Upper lobe of left lung (tissue), 6 donors: ENCODE results near the gene MED13. TPM values are rescaled to one million over a fixed set of nuclear protein-coding genes. Genes with fewer than 3 reads are reported as not detected.

ENCODE experiments used
- ATAC-seq, 2 donors: fragments of 200-7000 bp; cut with Tn5 transposase; one replicate each; pipeline ENCODE4 v1.9.1; 2022; ENCODE audit warnings: mild to moderate bottlenecking in 2 of 2, moderate library complexity in 2 of 2; ENCODE audit not compliant: low FRiP score in 2 of 2
- DNase-seq, 2 donors: peaks; one replicate each; pipeline ENCODE4 v3.0.0-alpha.2; 2019 to 2020
- H3K27ac ChIP-seq, 4 donors: fragments of 200-600 bp; sonication (generic); one replicate each; pipeline ENCODE4 v1.5.1; 2016 to 2019
- H3K27me3 ChIP-seq, 4 donors: fragments of 200-600 bp; sonication (generic); one replicate each; pipeline ENCODE4 v1.5.1; 2017 to 2019
- H3K36me3 ChIP-seq, 4 donors: fragments of 200-600 bp; sonication (generic); one replicate each; pipeline ENCODE4 v1.5.1; 2016 to 2019
- H3K4me1 ChIP-seq, 4 donors: fragments of 200-600 bp; sonication (generic); one replicate each; pipeline ENCODE4 v1.5.1; 2018 to 2019
- H3K4me3 ChIP-seq, 4 donors: fragments of 200-600 bp; sonication (generic); one replicate each; pipeline ENCODE4 v1.5.1; 2017 to 2019; ENCODE audit warnings: mild to moderate bottlenecking in 2 of 4, moderate library complexity in 1 of 4
- H3K9me3 ChIP-seq, 4 donors: fragments of 200-600 bp; sonication (generic); one replicate each; pipeline ENCODE4 v1.5.1; 2018 to 2019
- EP300 ChIP-seq, 4 donors: sonication (generic); formaldehyde crosslinking; IDR thresholded peaks; one replicate each; pipeline ENCODE4 v1.5.1; 2017; ENCODE audit warnings: antibody characterized with exemption in 4 of 4, control low read depth in 2 of 4
- POLR2A ChIP-seq, 4 donors: fragments of 450-650 bp; IDR thresholded peaks; one replicate each; pipeline ENCODE4 v1.5.1; 2016 to 2017; ENCODE audit warnings: antibody characterized with exemption in 4 of 4, mild to moderate bottlenecking in 2 of 4
- POLR2AphosphoS5 ChIP-seq, 2 donors: sonication (generic); formaldehyde crosslinking; IDR thresholded peaks; one replicate each; pipeline ENCODE4 v1.5.1; 2017; ENCODE audit warnings: antibody characterized with exemption in 2 of 2
- WGBS, 2 donors: methylation state at CpG; one replicate each; pipeline ENCODE4 v1.1.5; 2017 to 2018; 5-methylcytosine and 5-hydroxymethylcytosine counted together
- total RNA-seq, 6 donors: library from RNA; depleted of rRNA in 4 of 6; stranded (reverse); fragments of >200 nt in 4 of 6; gene quantifications; one replicate each; pipeline versions ENCODE4 v1.1.0 to v1.2.1, GENCODE V29; 2016 to 2021
- TF ChIP-seq, protein P1 (sequence below), 6 experiments: fragments of 450-650 bp in 4 of 6; fragments of 200-600 bp in 2 of 6; sonication (generic) in 2 of 6; IDR thresholded peaks; one replicate each; pipeline ENCODE4 v1.5.1; 2016 to 2019; ENCODE audit warnings: antibody characterized with exemption in 6 of 6
- donor health status: DM: no; HTN: no; CAD: no; lungs with moderate emphysema.
- donor health status: DM: no; HTN: yes; CAD: no; lungs with severe emphysema.

Gene MED13
- total RNA-seq, 6 donors from 2014 or later: 52.7 to 109 (median 71.3) TPM

- ATAC-seq: no peak
- Histone ChIP-seq H3K9me3 (no peaks in the 10 kb centered on the region), H3K4me1 (peaks cover 6 to 22% (median 13%) of the 10 kb centered on the region in 4 donors), H3K27ac (no peak overlapping the region), H3K4me3 (no peak overlapping the region), H3K27me3 (no peaks in the 10 kb centered on the region), H3K36me3 (no peaks in the 10 kb centered on the region)
- TF ChIP-seq POLR2AphosphoS5 (IDR thresholded peaks at IDR 0.05) (no peak), EP300 (IDR thresholded peaks at IDR 0.05) (no peak)
- DNase-seq: no peak
- WGBS, 2 donors: 91 to 92% methylated on average over 7 of the region's 7 CpGs
Measured at GRCh38 chr17:62067165-62068145, 2.4 kb upstream of the MED13 start.

GRCh38 chr17:62065611-62066468 lies 762 bp upstream of the MED13 start:
- TF ChIP-seq POLR2AphosphoS5 (IDR thresholded peaks at IDR 0.05) (peak; percentile 87 to 90), EP300 (IDR thresholded peaks at IDR 0.05) (no peak), POLR2A (IDR thresholded peaks at IDR 0.05) (peak in 2 of 4 donors; percentile 61 to 86)
- TF ChIP-seq, protein P1, sequence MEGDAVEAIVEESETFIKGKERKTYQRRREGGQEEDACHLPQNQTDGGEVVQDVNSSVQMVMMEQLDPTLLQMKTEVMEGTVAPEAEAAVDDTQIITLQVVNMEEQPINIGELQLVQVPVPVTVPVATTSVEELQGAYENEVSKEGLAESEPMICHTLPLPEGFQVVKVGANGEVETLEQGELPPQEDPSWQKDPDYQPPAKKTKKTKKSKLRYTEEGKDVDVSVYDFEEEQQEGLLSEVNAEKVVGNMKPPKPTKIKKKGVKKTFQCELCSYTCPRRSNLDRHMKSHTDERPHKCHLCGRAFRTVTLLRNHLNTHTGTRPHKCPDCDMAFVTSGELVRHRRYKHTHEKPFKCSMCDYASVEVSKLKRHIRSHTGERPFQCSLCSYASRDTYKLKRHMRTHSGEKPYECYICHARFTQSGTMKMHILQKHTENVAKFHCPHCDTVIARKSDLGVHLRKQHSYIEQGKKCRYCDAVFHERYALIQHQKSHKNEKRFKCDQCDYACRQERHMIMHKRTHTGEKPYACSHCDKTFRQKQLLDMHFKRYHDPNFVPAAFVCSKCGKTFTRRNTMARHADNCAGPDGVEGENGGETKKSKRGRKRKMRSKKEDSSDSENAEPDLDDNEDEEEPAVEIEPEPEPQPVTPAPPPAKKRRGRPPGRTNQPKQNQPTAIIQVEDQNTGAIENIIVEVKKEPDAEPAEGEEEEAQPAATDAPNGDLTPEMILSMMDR (IDR thresholded peaks at IDR 0.05): peak; percentile 81 to 93 (median 88)
- ATAC-seq (peak; percentile 99 to 100), DNase-seq (peak; percentile 99)
- 2 to 3% methylated on average over 37 to 47 of the region's 51 CpGs for WGBS, 2 donors
- no peaks in the 10 kb centered on the region for H3K9me3 ChIP-seq
- H3K27ac ChIP-seq: peak overlapping the region; percentile 98 to 100 (median 99)
- H3K4me1 ChIP-seq: peaks cover 19 to 33% (median 26%) of the 10 kb centered on the region in 4 donors
- no peaks in the 10 kb centered on the region for H3K27me3 ChIP-seq
- H3K36me3 ChIP-seq: peaks cover 0 to 4% (median 2%) of the 10 kb centered on the region in 4 donors
- peak overlapping the region; percentile 64 to 91 (median 84) for H3K4me3 ChIP-seq

DNA sequence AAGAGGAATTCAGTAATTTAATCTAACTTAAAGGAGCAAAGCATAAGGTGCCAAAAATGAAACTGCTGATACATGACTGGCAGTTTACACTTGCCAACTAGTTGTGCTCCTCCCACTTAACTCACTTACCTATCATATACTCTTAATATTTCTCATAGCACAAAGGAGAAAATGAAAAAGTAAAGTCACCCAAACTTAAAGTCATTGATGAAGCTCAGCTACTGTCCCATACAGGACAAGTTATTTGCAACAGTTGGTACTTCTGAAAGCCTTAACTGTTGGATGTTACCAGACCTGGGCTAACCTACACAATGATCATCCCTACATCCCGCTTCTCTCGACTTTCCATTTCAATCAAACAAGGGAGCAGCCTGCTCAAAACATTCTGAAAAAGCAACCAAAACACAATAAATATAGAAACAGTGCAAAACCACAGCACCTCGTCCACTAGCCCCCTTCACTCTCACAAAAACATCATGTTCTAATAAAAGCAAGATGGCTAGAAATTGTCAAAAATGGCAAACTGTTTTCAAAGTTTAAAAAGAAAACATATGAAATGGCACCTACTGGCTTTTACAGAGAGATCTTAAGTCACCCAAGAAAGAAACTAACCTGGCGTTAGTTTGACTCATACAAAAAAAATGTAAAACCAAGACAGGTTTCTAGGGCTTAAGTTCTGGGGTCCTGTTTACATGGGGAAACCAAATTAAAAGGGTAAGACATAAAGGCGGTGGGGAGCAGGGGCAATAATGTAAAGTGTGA lies 868 bp downstream of the MED13 start:
- ATAC-seq: no peak
- Histone ChIP-seq H3K4me3 (peak overlapping the region; percentile 64 to 95 (median 90)), H3K9me3 (no peaks in the 10 kb centered on the region), H3K4me1 (peaks cover 24 to 42% (median 34%) of the 10 kb centered on the region in 4 donors), H3K27ac (peak overlapping the region; percentile 98 to 100 (median 99)), H3K36me3 (peaks cover 0 to 18% (median 5%) of the 10 kb centered on the region in 4 donors), H3K27me3 (no peaks in the 10 kb centered on the region)
- DNase-seq: no peak
- WGBS, 2 donors: 0 to 2% methylated on average over 5 of the region's 5 CpGs
- no peak for TF ChIP-seq POLR2AphosphoS5 (IDR thresholded peaks at IDR 0.05)
- TF ChIP-seq, protein P1 (IDR thresholded peaks at IDR 0.05): no peak
- no peak for TF ChIP-seq POLR2A (IDR thresholded peaks at IDR 0.05)

- WGBS, 2 donors: 60 to 67% methylated on average over 3 of the region's 3 CpGs
- no peaks in the 10 kb centered on the region for H3K9me3 ChIP-seq
- peaks cover 0 to 20% (median 5%) of the 10 kb centered on the region in 4 donors for H3K36me3 ChIP-seq
- H3K4me1 ChIP-seq: peaks cover 32 to 52% (median 40%) of the 10 kb centered on the region in 4 donors
- ATAC-seq (no peak), DNase-seq (no peak)
- no peaks in the 10 kb centered on the region for H3K27me3 ChIP-seq
- TF ChIP-seq POLR2AphosphoS5 (IDR thresholded peaks at IDR 0.05): no peak
- H3K27ac ChIP-seq: peak overlapping the region in 1 of 4 donors; percentile 98
- peak overlapping the region in 3 of 4 donors; percentile 64 to 91 (median 90) for H3K4me3 ChIP-seq
Measured at GRCh38 chr17:62062944-62063343, 2.1 kb downstream of the MED13 start.

GRCh38 chr17:62062302-62062701 lies 2.8 kb downstream of the MED13 start:
- DNase-seq (no peak), ATAC-seq (no peak)
- Histone ChIP-seq H3K36me3 (peaks cover 0 to 24% (median 5%) of the 10 kb centered on the region in 4 donors), H3K27me3 (no peaks in the 10 kb centered on the region), H3K4me3 (peak overlapping the region in 2 of 4 donors; percentile 90 to 91), H3K4me1 (peaks cover 32 to 58% (median 44%) of the 10 kb centered on the region in 4 donors), H3K27ac (peak overlapping the region in 1 of 4 donors; percentile 98), H3K9me3 (no peaks in the 10 kb centered on the region)
- TF ChIP-seq POLR2A (IDR thresholded peaks at IDR 0.05) (no peak), EP300 (IDR thresholded peaks at IDR 0.05) (no peak), POLR2AphosphoS5 (IDR thresholded peaks at IDR 0.05) (no peak)
- WGBS, 2 donors: 5 to 26% methylated on average over 1 of the region's 1 CpG
